ENCODE measurements around the gene HIPK2.

The HIPK2 gene

DNA sequence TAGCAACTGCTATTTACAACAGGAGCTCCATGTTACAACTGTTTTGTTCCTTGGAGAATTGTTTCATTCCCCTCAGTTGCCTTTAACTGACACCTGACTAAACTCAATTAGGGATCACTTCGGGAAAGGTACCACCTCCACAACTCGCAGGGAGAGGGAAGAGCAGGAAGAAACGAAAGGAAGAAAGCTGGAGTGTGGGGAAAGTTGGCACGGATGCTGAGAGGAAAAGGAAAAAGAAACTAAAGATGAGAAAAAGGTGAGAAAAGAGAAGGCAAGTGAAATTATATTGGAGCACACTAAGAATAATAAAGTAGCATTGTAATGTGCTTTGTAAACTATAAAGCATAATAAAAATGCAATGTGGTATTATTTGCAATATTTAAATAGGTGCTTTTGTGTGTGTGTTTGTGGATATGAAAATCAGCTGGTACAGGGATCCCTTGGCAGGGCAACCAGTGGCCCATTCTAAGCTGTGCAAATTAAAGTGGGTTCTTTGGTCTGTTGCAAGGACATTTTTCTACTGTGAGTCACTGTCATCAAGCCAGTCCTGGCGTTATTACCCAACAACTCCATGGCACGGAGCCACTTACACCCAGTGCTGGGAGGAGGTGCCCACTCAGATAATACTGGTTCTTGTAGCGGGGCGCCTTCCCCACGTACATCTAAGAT lies 45.9 kb downstream of the HIPK2 start:
- TF ChIP-seq Cebpa-rat (IDR thresholded peaks at IDR 0.05), result no peak
- Histone ChIP-seq H3K4me2 (peak overlapping the region; percentile 25; the same call in 1 of the 2 replicates), H3K27ac (no peak overlapping the region), H3K4me3 (no peak overlapping the region), H3K9ac (0 out of 2 replicates have a peak overlapping the region, but pooled peaks have one; percentile 7), H3K27me3 (no peaks in the 10 kb centered on the region), H3K9me3 (peaks cover 31% of the 10 kb centered on the region), H3K4me1 (peaks cover 59% of the 10 kb centered on the region), H4K20me1 (peaks cover 36% of the 10 kb centered on the region), H3K36me3 (peaks cover 64% of the 10 kb centered on the region)

GRCh38 chr7:139730746-139731612 lies 46.8 kb downstream of the HIPK2 start:
- Histone ChIP-seq H3K4me3 (no peak overlapping the region), H3K9ac (no peak overlapping the region), H3K27ac (no peak overlapping the region), H3K36me3 (peaks cover 55% of the 10 kb centered on the region), H3K9me3 (peaks cover 31% of the 10 kb centered on the region), H3K4me2 (no peak overlapping the region), H3K4me1 (peaks cover 59% of the 10 kb centered on the region), H4K20me1 (peaks cover 36% of the 10 kb centered on the region), H3K27me3 (no peaks in the 10 kb centered on the region)
- TF ChIP-seq Cebpa-rat (IDR thresholded peaks at IDR 0.05), result no peak

DNA sequence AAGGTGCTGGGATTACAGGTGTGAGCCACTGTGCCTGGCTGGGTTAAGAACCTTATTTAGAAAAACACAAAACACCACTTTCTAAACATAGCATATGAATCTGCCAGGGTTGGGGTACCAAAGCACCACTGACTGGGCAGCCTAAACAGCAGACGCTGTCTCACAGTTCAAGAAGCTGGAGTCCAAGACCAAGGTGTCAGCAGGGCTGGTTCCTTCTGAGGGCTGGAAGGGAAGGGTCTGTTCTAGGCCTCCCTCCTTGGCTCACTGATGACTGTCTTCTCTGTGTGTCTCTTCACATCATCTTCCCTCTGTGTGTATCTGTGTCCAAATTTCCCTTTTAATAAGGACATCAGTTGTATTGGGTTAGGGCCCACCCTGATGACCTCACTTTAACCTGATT lies 49.6 kb downstream of the HIPK2 start:
- no peak overlapping the region for H3K4me2 ChIP-seq
- H3K4me1 ChIP-seq, result peaks cover 52% of the 10 kb centered on the region
- no peak for TF ChIP-seq Cebpa-rat (IDR thresholded peaks at IDR 0.05)
- H3K4me3 ChIP-seq, result no peak overlapping the region
- no peak overlapping the region for H3K27ac ChIP-seq
- peaks cover 27% of the 10 kb centered on the region; the same call in 1 of the 2 replicates for H4K20me1 ChIP-seq
- H3K27me3 ChIP-seq, result no peaks in the 10 kb centered on the region
- H3K36me3 ChIP-seq, result peaks cover 39% of the 10 kb centered on the region
- H3K9ac ChIP-seq, result no peak overlapping the region
- H3K9me3 ChIP-seq, result peaks cover 20% of the 10 kb centered on the region

- no peak for TF ChIP-seq Cebpa-rat (IDR thresholded peaks at IDR 0.05)
- Histone ChIP-seq H3K9ac (no peak overlapping the region), H3K27me3 (no peaks in the 10 kb centered on the region), H3K9me3 (peaks cover 13% of the 10 kb centered on the region; the same call in 1 of the 2 replicates), H3K27ac (peak overlapping the region; percentile 24; the same call in 1 of the 2 replicates), H3K4me2 (peak overlapping the region; percentile 54), H3K36me3 (peaks cover 36% of the 10 kb centered on the region), H4K20me1 (peaks cover 33% of the 10 kb centered on the region; the same call in 1 of the 2 replicates), H3K4me1 (peaks cover 55% of the 10 kb centered on the region), H3K4me3 (no peak overlapping the region)
These were observed 50.6 kb downstream of the HIPK2 start for GRCh38 chr7:139727151-139727705.

- Histone ChIP-seq H3K27me3 (no peaks in the 10 kb centered on the region), H3K9ac (no peak overlapping the region), H3K27ac (peak overlapping the region; percentile 24; the same call in 1 of the 2 replicates), H3K4me3 (no peak overlapping the region), H3K4me2 (peak overlapping the region; percentile 54), H3K4me1 (peaks cover 55% of the 10 kb centered on the region), H4K20me1 (peaks cover 33% of the 10 kb centered on the region; the same call in 1 of the 2 replicates), H3K36me3 (peaks cover 29% of the 10 kb centered on the region), H3K9me3 (peaks cover 8% of the 10 kb centered on the region; the same call in 1 of the 2 replicates)
- no peak for TF ChIP-seq Cebpa-rat (IDR thresholded peaks at IDR 0.05)
These were observed 51.3 kb downstream of the HIPK2 start for GRCh38 chr7:139726485-139726869.

- peak overlapping the region; percentile 24; the same call in 1 of the 2 replicates for H3K27ac ChIP-seq
- H3K36me3 ChIP-seq, result peaks cover 25% of the 10 kb centered on the region
- H3K4me2 ChIP-seq, result peak overlapping the region; percentile 54
- H3K4me1 ChIP-seq, result peaks cover 54% of the 10 kb centered on the region
- peaks cover 10% of the 10 kb centered on the region; the same call in 1 of the 2 replicates for H3K9me3 ChIP-seq
- no peaks in the 10 kb centered on the region for H3K27me3 ChIP-seq
- H4K20me1 ChIP-seq, result peaks cover 35% of the 10 kb centered on the region; the same call in 1 of the 2 replicates
- H3K4me3 ChIP-seq, result no peak overlapping the region
- TF ChIP-seq Cebpa-rat (IDR thresholded peaks at IDR 0.05), result no peak
- no peak overlapping the region; the same call in 1 of the 2 replicates for H3K9ac ChIP-seq
These were observed 51.8 kb downstream of the HIPK2 start for GRCh38 chr7:139725858-139726484.

GRCh38 chr7:139725077-139725476 lies 52.7 kb downstream of the HIPK2 start:
- H3K4me3 ChIP-seq, result no peak overlapping the region
- no peaks in the 10 kb centered on the region for H3K27me3 ChIP-seq
- TF ChIP-seq Cebpa-rat (IDR thresholded peaks at IDR 0.05), result no peak
- H3K27ac ChIP-seq, result peak overlapping the region; percentile 22; the same call in 1 of the 2 replicates
- peaks cover 21% of the 10 kb centered on the region for H3K36me3 ChIP-seq
- H3K4me1 ChIP-seq, result peaks cover 56% of the 10 kb centered on the region
- peaks cover 12% of the 10 kb centered on the region; the same call in 1 of the 2 replicates for H3K9me3 ChIP-seq
- no peak overlapping the region; the same call in 1 of the 2 replicates for H3K9ac ChIP-seq
- peak overlapping the region; percentile 54 for H3K4me2 ChIP-seq
- H4K20me1 ChIP-seq, result peaks cover 38% of the 10 kb centered on the region; the same call in 1 of the 2 replicates

- Histone ChIP-seq H3K4me3 (no peak overlapping the region), H3K4me2 (no peak overlapping the region), H3K27me3 (no peaks in the 10 kb centered on the region), H3K36me3 (no peaks in the 10 kb centered on the region), H3K9ac (no peak overlapping the region), H3K9me3 (0 out of 2 replicates have a peak, but pooled peaks cover 4% of the 10 kb centered on the region), H3K27ac (no peak overlapping the region), H3K4me1 (peaks cover 70% of the 10 kb centered on the region), H4K20me1 (peaks cover 37% of the 10 kb centered on the region; the same call in 1 of the 2 replicates)
- no peak for TF ChIP-seq Cebpa-rat (IDR thresholded peaks at IDR 0.05)
These were observed 55.2 kb downstream of the HIPK2 start for GRCh38 chr7:139722604-139723003.

DNA sequence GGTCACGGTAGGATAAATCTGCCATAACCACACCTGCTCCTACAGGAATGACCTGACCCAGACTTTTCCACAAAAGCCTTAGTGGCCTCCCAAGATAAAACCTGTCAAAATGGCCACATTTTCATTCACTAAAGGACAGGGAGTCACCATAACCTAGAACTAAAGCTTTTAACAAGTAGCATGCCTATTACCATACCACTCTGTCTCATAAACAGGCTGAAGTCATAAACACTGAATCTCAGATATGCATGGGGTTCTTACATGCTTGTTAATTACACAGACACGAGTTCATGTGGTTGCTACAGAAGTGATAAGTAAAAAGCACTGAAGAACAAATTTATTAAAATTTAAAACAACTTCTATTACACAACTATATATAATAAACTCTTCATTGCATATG lies 56.0 kb downstream of the HIPK2 start:
- no peak for TF ChIP-seq Cebpa-rat (IDR thresholded peaks at IDR 0.05)
- peak overlapping the region; percentile 6; the same call in 1 of the 2 replicates for H3K4me2 ChIP-seq
- no peak overlapping the region for H3K4me3 ChIP-seq
- H3K27ac ChIP-seq, result no peak overlapping the region
- peaks cover 7% of the 10 kb centered on the region for H3K36me3 ChIP-seq
- H3K9ac ChIP-seq, result no peak overlapping the region
- peaks cover 29% of the 10 kb centered on the region; the same call in 1 of the 2 replicates for H4K20me1 ChIP-seq
- no peaks in the 10 kb centered on the region for H3K27me3 ChIP-seq
- peaks cover 65% of the 10 kb centered on the region for H3K4me1 ChIP-seq
- 0 out of 2 replicates have a peak, but pooled peaks cover 4% of the 10 kb centered on the region for H3K9me3 ChIP-seq

Data from BLaER1 (cell line).